PFSK-1 (cell line): Measurements from ENCODE around the gene ZIK1.

ENCODE experiments used
- FOXP2 ChIP-seq: optimal IDR thresholded peaks from 2 replicates; pipeline ENCODE3; 2011; ENCODE audit warnings: borderline replicate concordance, control low read depth, inconsistent platforms; ENCODE audit not compliant: insufficient read depth; ENCODE audit errors: extremely low read length, extremely low read depth
- POLR2AphosphoS5 ChIP-seq: IDR thresholded peaks from 2 replicates; pipeline ENCODE4 v1.6.1; 2012; ENCODE audit warnings: low read depth, mild to moderate bottlenecking, control low read depth, low read length, moderate library complexity
- SIN3A ChIP-seq: IDR thresholded peaks from 2 replicates; pipeline ENCODE4 v1.6.1; 2012; ENCODE audit warnings: mild to moderate bottlenecking, low read length, moderate library complexity, borderline replicate concordance; ENCODE audit not compliant: insufficient read depth
- TAF1 ChIP-seq: IDR thresholded peaks from 2 replicates; pipeline ENCODE4 v1.6.1; 2012; ENCODE audit warnings: low read length, control low read depth, borderline replicate concordance; ENCODE audit not compliant: insufficient read depth
- TF ChIP-seq, protein P1 (sequence below), 2 experiments: IDR thresholded peaks; 2 replicates each; pipeline versions ENCODE4 v1.6.1 to v1.8.0; 2011 to 2012; ENCODE audit warnings: low read depth in 2 of 2, low read length in 2 of 2, control low read depth in 1 of 2, inconsistent platforms in 1 of 2, mild to moderate bottlenecking in 1 of 2, moderate library complexity in 1 of 2; ENCODE audit not compliant: insufficient read depth in 1 of 2

The ZIK1 gene

DNA sequence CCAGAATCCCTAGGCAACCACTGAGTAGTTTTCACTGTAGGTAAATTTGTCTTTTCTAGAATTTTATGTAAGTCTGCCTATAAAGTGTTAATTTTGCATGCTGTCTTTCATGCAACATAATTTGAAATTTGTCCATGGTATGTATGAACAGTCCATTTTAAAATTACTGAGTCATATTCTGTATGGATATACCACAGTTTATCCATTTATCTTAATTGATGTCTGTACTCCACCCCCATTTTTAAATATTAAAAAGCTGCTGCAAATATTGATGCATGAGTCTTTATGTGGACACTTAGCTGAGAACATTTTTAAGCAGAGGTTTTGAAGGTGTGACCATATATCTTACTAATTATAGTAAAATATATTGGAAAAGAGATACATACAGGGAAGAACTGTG, 39.1 kb downstream of the ZIK1 start:
- TF ChIP-seq FOXP2 (no peak), POLR2AphosphoS5 (no peak), SIN3A (no peak), TAF1 (no peak)
- TF ChIP-seq, protein P1, sequence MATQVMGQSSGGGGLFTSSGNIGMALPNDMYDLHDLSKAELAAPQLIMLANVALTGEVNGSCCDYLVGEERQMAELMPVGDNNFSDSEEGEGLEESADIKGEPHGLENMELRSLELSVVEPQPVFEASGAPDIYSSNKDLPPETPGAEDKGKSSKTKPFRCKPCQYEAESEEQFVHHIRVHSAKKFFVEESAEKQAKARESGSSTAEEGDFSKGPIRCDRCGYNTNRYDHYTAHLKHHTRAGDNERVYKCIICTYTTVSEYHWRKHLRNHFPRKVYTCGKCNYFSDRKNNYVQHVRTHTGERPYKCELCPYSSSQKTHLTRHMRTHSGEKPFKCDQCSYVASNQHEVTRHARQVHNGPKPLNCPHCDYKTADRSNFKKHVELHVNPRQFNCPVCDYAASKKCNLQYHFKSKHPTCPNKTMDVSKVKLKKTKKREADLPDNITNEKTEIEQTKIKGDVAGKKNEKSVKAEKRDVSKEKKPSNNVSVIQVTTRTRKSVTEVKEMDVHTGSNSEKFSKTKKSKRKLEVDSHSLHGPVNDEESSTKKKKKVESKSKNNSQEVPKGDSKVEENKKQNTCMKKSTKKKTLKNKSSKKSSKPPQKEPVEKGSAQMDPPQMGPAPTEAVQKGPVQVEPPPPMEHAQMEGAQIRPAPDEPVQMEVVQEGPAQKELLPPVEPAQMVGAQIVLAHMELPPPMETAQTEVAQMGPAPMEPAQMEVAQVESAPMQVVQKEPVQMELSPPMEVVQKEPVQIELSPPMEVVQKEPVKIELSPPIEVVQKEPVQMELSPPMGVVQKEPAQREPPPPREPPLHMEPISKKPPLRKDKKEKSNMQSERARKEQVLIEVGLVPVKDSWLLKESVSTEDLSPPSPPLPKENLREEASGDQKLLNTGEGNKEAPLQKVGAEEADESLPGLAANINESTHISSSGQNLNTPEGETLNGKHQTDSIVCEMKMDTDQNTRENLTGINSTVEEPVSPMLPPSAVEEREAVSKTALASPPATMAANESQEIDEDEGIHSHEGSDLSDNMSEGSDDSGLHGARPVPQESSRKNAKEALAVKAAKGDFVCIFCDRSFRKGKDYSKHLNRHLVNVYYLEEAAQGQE (IDR thresholded peaks at IDR 0.05; ENCODE audit: insufficient read depth in 1 of 2, low read depth in 2 of 2, low read length in 2 of 2): no peak

DNA sequence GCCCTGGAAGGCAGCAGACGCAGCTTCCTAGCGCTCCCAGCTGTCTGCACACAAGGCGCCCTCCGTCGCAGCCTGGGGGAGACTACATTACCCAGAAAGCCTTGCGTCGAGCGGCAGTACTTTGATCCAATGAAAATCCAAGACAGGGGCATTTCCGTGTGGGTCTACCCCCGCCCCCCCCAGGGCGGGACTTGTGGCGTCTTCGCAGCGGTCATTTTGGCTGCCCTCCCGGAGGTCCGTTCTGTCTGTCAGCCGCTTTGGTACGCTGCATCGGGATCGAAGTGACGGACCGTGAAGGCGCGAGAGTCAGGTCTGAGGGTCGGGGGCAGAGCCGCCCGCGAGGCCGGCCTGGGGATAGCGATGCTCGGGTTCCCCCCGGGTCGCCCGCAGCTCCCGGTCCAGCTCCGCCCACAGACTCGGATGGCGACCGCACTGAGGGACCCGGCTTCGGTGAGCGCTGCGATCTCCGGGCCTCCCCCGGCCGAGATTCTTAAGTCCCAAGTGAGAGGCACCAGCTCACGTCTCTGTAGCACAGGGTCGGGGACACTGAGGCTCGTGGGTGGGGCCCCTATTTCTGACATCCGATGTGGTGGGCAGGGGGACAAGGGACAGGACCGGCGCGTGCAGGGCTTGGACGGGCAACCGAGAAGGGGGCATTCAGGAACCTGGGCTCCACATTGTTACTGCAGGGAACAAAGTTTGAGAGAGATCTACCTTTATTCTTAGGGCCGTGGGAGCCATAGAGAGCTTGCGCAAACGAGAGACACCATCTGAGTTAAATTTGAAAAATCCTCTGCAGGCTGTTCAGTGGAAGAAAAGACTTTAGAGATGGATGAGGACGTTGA, 49.3 kb downstream of the ZIK1 start, which contains the start of gene ZNF211:
Gene ZNF211 (plus strand): TSS at position 182 of the 845 bp plus-strand sequence. CDS start 179 bp downstream, at position 361.
- TF ChIP-seq, protein P1 (IDR thresholded peaks at IDR 0.05; ENCODE audit: insufficient read depth in 1 of 2, low read depth in 2 of 2, low read length in 2 of 2): no peak
- TF ChIP-seq TAF1: 0 out of 2 replicates have a peak, but pooled peaks have one; percentile 44
- TF ChIP-seq SIN3A: peak; percentile 69; the same call in 1 of the 2 replicates
- TF ChIP-seq FOXP2: no peak
- peak; percentile 69; the same call in 1 of the 2 replicates for TF ChIP-seq POLR2AphosphoS5

DNA sequence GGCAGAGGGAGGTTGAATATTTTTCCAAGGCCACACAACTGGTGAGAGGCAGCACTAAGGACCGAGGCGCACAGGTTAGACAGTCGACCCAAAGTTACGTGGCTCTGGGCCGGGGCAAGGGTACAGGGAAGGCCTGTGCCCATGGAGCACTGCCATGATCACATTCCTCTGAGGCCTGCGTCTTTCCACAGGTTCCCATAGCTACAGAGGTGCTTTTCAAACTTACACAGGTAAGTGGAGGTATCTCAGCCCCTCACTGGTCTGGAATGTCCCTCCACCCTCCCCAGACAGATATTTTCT, 49.8 kb downstream of the ZIK1 start:
- TF ChIP-seq SIN3A (no peak), TAF1 (no peak)
- TF ChIP-seq, protein P1 (IDR thresholded peaks at IDR 0.05; ENCODE audit: insufficient read depth in 1 of 2, low read depth in 2 of 2, low read length in 2 of 2): no peak

DNA sequence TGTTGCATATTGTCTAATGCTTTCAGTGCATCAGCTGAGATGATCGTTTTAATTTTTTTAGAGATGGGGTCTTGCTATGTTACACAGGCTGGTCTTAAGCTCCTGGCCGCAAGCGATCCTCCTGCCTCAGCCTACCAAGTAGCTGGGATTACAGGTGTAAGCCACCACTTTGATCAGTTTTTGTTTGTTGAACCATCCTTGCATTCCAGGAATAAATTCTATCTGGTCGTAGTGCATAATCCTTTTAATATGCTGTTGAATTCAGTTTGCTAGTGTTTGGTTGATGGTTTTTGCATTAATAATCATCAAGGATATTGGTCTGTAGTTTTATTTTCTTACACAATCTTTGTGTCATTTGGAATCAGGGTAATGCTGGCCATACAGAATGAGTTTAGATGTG, 53.4 kb downstream of the ZIK1 start:
- TF ChIP-seq, protein P1 (IDR thresholded peaks at IDR 0.05; ENCODE audit: insufficient read depth in 1 of 2, low read depth in 2 of 2, low read length in 2 of 2): no peak

DNA sequence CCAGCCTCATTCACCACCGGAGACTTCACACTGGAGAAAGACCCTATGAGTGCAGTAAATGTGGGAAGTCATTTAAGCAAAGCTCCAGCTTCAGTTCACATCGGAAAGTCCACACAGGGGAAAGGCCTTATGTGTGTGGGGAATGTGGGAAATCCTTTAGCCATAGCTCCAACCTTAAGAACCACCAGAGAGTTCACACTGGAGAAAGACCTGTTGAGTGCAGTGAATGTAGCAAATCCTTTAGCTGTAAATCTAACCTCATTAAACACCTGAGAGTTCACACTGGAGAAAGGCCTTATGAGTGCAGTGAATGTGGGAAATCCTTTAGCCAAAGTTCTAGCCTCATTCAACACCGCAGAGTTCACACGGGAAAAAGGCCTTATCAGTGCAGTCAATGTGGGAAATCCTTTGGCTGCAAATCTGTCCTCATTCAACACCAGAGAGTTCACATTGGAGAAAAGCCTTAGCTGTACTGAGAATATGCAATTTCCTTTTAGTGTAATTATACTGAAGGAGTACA, 57.8 kb downstream of the ZIK1 start:
- no peak for TF ChIP-seq TAF1
- TF ChIP-seq FOXP2: no peak
- no peak for TF ChIP-seq POLR2AphosphoS5
- TF ChIP-seq, protein P1 (IDR thresholded peaks at IDR 0.05; ENCODE audit: insufficient read depth in 1 of 2, low read depth in 2 of 2, low read length in 2 of 2): no peak
- TF ChIP-seq SIN3A: no peak
